Uterus (tissue), 4 donors: ENCODE data around the gene GPR142. TPM values are rescaled to one million over a fixed set of nuclear protein-coding genes. Genes with fewer than 3 reads are reported as not detected.

Experiments used
- DNase-seq, 2 donors: peaks; one replicate each; pipeline ENCODE4 v3.0.0-alpha.2; 2019 to 2020
- H3K27ac ChIP-seq, 2 donors: fragments of 200-600 bp; sonication (generic); 1 replicate in 1 of 2; 2 replicates in 1 of 2; pipeline ENCODE4 v1.5.1; 2016 to 2018
- H3K27me3 ChIP-seq, 2 donors: fragments of 200-600 bp; sonication (generic); one replicate each; pipeline ENCODE4 v1.5.1; 2018 to 2019; ENCODE audit warnings: control low read depth in 1 of 2
- H3K36me3 ChIP-seq, 2 donors: fragments of 200-600 bp; sonication (generic); one replicate each; pipeline ENCODE4 v1.5.1; 2019; ENCODE audit warnings: control low read depth in 1 of 2
- H3K4me1 ChIP-seq, 2 donors: fragments of 200-600 bp; sonication (generic); one replicate each; pipeline ENCODE4 v1.5.1; 2018 to 2019; ENCODE audit warnings: control low read depth in 1 of 2
- H3K4me3 ChIP-seq, 2 donors: fragments of 200-600 bp; sonication (generic); 1 replicate in 1 of 2; 2 replicates in 1 of 2; pipeline ENCODE4 v1.5.1; 2018 to 2019; ENCODE audit warnings: mild to moderate bottlenecking in 1 of 2
- H3K9me3 ChIP-seq, 2 donors: fragments of 200-600 bp; sonication (generic); one replicate each; pipeline ENCODE4 v1.5.1; 2019; ENCODE audit warnings: control low read depth in 1 of 2
- CTCF ChIP-seq, 4 experiments: fragments of 200-600 bp in 2 of 4; fragments of 450-650 bp in 2 of 4; sonication (generic) in 2 of 4; IDR thresholded peaks; one replicate each; pipeline ENCODE4 v1.5.1; 2016 to 2019; ENCODE audit warnings: antibody characterized with exemption in 4 of 4, mild to moderate bottlenecking in 2 of 4, moderate library complexity in 1 of 4
- POLR2A ChIP-seq, 2 donors: fragments of 450-650 bp; IDR thresholded peaks; one replicate each; pipeline ENCODE4 v1.6.1; 2016; ENCODE audit warnings: antibody characterized with exemption in 2 of 2, mild to moderate bottlenecking in 1 of 2, moderate library complexity in 1 of 2
- intact Hi-C: fragments of 100-400 bp; cut with DNase I; formaldehyde crosslinking; loops from one replicate; pipeline ENCODE4 v1.15.1; 2023; ENCODE audit warnings: low total_unique reads
- total RNA-seq, 4 donors: library from RNA; depleted of rRNA in 3 of 4; stranded (reverse); fragments of >200 nt in 3 of 4; gene quantifications; one replicate each; pipeline versions ENCODE4 v1.1.0 to v1.2.4, GENCODE V29; 2014 to 2023
- donor health status: DM: yes; HTN: yes; CAD: no.

GPR142 gene
- total RNA-seq, 4 donors from 2014 or later, result 0.73 TPM; not detected in 3

- Histone ChIP-seq H3K27ac (no peak overlapping the region), H3K27me3 (no peaks in the 10 kb centered on the region), H3K4me1 (peaks cover 0 to under 1% of the 10 kb centered on the region in 2 donors), H3K9me3 (no peaks in the 10 kb centered on the region), H3K4me3 (no peak overlapping the region), H3K36me3 (no peaks in the 10 kb centered on the region)
- TF ChIP-seq CTCF (IDR thresholded peaks at IDR 0.05) (no peak), POLR2A (IDR thresholded peaks at IDR 0.05) (no peak)
- intact Hi-C loops, result no loop called here
- DNase-seq, result no peak
Measured at GRCh38 chr17:74351552-74352210, 15.6 kb upstream of the GPR142 start.

- DNase-seq, result no peak
- H3K4me1 ChIP-seq, result peaks cover 0 to 9% of the 10 kb centered on the region in 2 donors
- H3K4me3 ChIP-seq, result no peak overlapping the region
- TF ChIP-seq CTCF (IDR thresholded peaks at IDR 0.05), result no peak
- TF ChIP-seq POLR2A (IDR thresholded peaks at IDR 0.05), result no peak
- intact Hi-C loops, result no loop called here
- no peaks in the 10 kb centered on the region for H3K36me3 ChIP-seq
- peaks cover 0 to 12% of the 10 kb centered on the region in 2 donors for H3K27me3 ChIP-seq
- no peak overlapping the region for H3K27ac ChIP-seq
- H3K9me3 ChIP-seq, result no peaks in the 10 kb centered on the region
Measured at GRCh38 chr17:74353446-74354060, 13.8 kb upstream of the GPR142 start.

GRCh38 chr17:74354123-74354522 lies 13.2 kb upstream of the GPR142 start:
- DNase-seq, result no peak
- TF ChIP-seq POLR2A (IDR thresholded peaks at IDR 0.05) (no peak), CTCF (IDR thresholded peaks at IDR 0.05) (no peak)
- intact Hi-C loops, result no loop called here
- Histone ChIP-seq H3K4me3 (no peak overlapping the region), H3K4me1 (peaks cover 0 to 9% of the 10 kb centered on the region in 2 donors), H3K27me3 (peaks cover 0 to 16% of the 10 kb centered on the region in 2 donors), H3K9me3 (no peaks in the 10 kb centered on the region), H3K27ac (no peak overlapping the region), H3K36me3 (no peaks in the 10 kb centered on the region)

GRCh38 chr17:74354561-74354960 lies 12.7 kb upstream of the GPR142 start:
- Histone ChIP-seq H3K9me3 (no peaks in the 10 kb centered on the region), H3K27ac (no peak overlapping the region), H3K4me3 (no peak overlapping the region), H3K36me3 (no peaks in the 10 kb centered on the region), H3K4me1 (peaks cover 0 to 9% of the 10 kb centered on the region in 2 donors), H3K27me3 (peaks cover 0 to 17% of the 10 kb centered on the region in 2 donors)
- intact Hi-C loops, result no loop called here
- TF ChIP-seq CTCF (IDR thresholded peaks at IDR 0.05) (no peak), POLR2A (IDR thresholded peaks at IDR 0.05) (no peak)
- DNase-seq, result no peak

GRCh38 chr17:74355065-74355464 lies 12.2 kb upstream of the GPR142 start:
- H3K27me3 ChIP-seq, result peaks cover 0 to 17% of the 10 kb centered on the region in 2 donors
- intact Hi-C loops, result no loop called here

More at GRCh38 chr17:74355065-74355464, 12.2 kb upstream of the GPR142 start:
- Histone ChIP-seq H3K36me3 (no peaks in the 10 kb centered on the region), H3K4me3 (no peak overlapping the region), H3K4me1 (peaks cover 0 to 9% of the 10 kb centered on the region in 2 donors), H3K27ac (no peak overlapping the region), H3K9me3 (no peaks in the 10 kb centered on the region)
- no peak for TF ChIP-seq POLR2A (IDR thresholded peaks at IDR 0.05)
- no peak for TF ChIP-seq CTCF (IDR thresholded peaks at IDR 0.05)
- no peak for DNase-seq
